Prostate gland (tissue), 2 donors: ENCODE measurements around the gene RANBP9. TPM values are rescaled to one million over a fixed set of nuclear protein-coding genes. Genes with fewer than 3 reads are reported as not detected.

Source experiments
- DNase-seq: peaks from one replicate; pipeline ENCODE4 v3.0.0-alpha.2; 2019; ENCODE audit warnings: low spot score
- H3K27ac ChIP-seq, 2 donors: fragments of 200-600 bp; sonication (generic); 2 replicates each; pipeline ENCODE4 v1.5.1; 2017 to 2019
- H3K27me3 ChIP-seq: fragments of 200-600 bp; sonication (generic); replicated peaks from 2 replicates; pipeline ENCODE4 v1.5.1; 2019; ENCODE audit not compliant: insufficient read depth
- H3K36me3 ChIP-seq, 2 donors: fragments of 200-600 bp; sonication (generic); 1 replicate in 1 of 2; 2 replicates in 1 of 2; pipeline versions ENCODE4 v1.5.1 to v1.8.1; 2017 to 2019
- H3K4me1 ChIP-seq: fragments of 200-600 bp; sonication (generic); replicated peaks from 2 replicates; pipeline ENCODE4 v1.5.1; 2019
- H3K4me3 ChIP-seq, 2 donors: fragments of 200-600 bp; sonication (generic); 2 replicates each; pipeline ENCODE4 v1.5.1; 2017 to 2019
- H3K9me3 ChIP-seq: fragments of 200-600 bp; sonication (generic); 2 replicates; pipeline ENCODE4 v1.5.1; 2017
- POLR2A ChIP-seq: fragments of 450-650 bp; IDR thresholded peaks from one replicate; pipeline ENCODE4 v1.6.1; 2016; ENCODE audit warnings: antibody characterized with exemption, mild to moderate bottlenecking
- POLR2AphosphoS5 ChIP-seq: sonication (generic); formaldehyde crosslinking; IDR thresholded peaks from one replicate; pipeline ENCODE4 v1.6.1; 2017; ENCODE audit warnings: antibody characterized with exemption
- WGBS: methylation state at CpG from one replicate; pipeline ENCODE4 v1.1.5; 2018; 5-methylcytosine and 5-hydroxymethylcytosine counted together
- intact Hi-C: fragments of 100-400 bp; cut with DNase I; formaldehyde crosslinking; loops from one replicate; pipeline ENCODE4 v1.14.2; 2022
- total RNA-seq, 2 donors: library from RNA; depleted of rRNA; stranded (reverse); fragments of >200 nt; gene quantifications; one replicate each; pipeline ENCODE4 v1.1.0, GENCODE V29; 2016
- TF ChIP-seq, protein P1 (sequence below), 4 experiments: fragments of 200-600 bp in 2 of 4; fragments of 450-650 bp in 2 of 4; sonication (generic) in 2 of 4; IDR thresholded peaks; 1 replicate in 3 of 4; 2 replicates in 1 of 4; pipeline ENCODE4 v1.5.1; 2016 to 2019; ENCODE audit warnings: antibody characterized with exemption in 4 of 4, mild to moderate bottlenecking in 2 of 4, moderate library complexity in 2 of 4

Gene RANBP9
- total RNA-seq, 2 donors from 2014 or later = 37.8 to 59.0 TPM

DNA sequence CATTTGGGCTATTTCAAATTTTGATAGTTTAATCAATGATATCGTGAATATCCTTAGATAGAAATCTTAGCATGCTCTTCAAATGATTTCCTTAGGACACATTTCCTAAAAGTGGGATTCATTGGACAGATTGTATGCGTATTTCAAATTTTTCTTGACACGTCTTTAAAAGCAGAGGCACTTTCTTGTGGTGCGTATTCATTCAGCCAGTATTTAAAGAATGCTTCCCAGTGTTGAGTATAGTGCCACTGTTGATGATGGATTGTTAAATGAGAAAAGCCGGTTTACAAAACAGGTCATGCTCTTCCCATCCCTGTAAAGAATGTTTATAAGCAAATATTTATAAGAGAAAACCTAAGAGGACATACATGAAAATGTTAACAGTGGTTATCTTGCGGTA, 111.6 kb downstream of the RANBP9 start:
- Histone ChIP-seq H3K4me3 (no peak overlapping the region), H3K9me3 (no peaks in the 10 kb centered on the region), H3K36me3 (peaks cover 0 to 3% of the 10 kb centered on the region in 2 donors), H3K27me3 (no peaks in the 10 kb centered on the region), H3K27ac (no peak overlapping the region), H3K4me1 (no peaks in the 10 kb centered on the region)
- TF ChIP-seq, protein P1, sequence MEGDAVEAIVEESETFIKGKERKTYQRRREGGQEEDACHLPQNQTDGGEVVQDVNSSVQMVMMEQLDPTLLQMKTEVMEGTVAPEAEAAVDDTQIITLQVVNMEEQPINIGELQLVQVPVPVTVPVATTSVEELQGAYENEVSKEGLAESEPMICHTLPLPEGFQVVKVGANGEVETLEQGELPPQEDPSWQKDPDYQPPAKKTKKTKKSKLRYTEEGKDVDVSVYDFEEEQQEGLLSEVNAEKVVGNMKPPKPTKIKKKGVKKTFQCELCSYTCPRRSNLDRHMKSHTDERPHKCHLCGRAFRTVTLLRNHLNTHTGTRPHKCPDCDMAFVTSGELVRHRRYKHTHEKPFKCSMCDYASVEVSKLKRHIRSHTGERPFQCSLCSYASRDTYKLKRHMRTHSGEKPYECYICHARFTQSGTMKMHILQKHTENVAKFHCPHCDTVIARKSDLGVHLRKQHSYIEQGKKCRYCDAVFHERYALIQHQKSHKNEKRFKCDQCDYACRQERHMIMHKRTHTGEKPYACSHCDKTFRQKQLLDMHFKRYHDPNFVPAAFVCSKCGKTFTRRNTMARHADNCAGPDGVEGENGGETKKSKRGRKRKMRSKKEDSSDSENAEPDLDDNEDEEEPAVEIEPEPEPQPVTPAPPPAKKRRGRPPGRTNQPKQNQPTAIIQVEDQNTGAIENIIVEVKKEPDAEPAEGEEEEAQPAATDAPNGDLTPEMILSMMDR (IDR thresholded peaks at IDR 0.05) = no peak
- no peak for TF ChIP-seq POLR2AphosphoS5
- TF ChIP-seq POLR2A = no peak
- no peak for DNase-seq
- 86% methylated on average over 6 of the region's 6 CpGs for WGBS
- intact Hi-C loops = no loop called here

DNA sequence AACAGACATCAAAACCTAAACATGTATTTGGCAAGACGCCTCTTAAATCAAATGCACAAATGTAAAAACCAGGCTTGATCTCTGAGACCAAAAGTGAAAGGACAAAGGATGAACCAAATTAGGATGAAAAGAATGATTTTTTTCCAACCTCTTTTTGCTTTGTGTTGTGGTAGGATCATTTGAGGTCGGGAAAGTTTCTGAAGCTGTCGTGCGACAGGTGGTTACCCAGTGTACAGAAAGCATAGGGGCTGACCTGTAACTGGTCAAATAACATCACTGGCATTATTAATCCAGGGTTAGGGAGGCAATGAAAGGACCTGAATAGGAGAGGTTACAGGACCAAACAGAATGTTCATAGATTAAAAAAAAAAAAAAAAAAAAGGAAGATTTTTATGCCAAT, 114.6 kb downstream of the RANBP9 start:
- Histone ChIP-seq H3K27me3 (no peaks in the 10 kb centered on the region), H3K4me1 (no peaks in the 10 kb centered on the region), H3K36me3 (peaks cover 0 to 3% of the 10 kb centered on the region in 2 donors), H3K27ac (no peak overlapping the region), H3K4me3 (no peak overlapping the region), H3K9me3 (no peaks in the 10 kb centered on the region)
- 93% methylated on average over 4 of the region's 4 CpGs for WGBS
- no peak for DNase-seq
- intact Hi-C loops = no loop called here
- TF ChIP-seq POLR2AphosphoS5 (no peak), POLR2A (no peak)
- TF ChIP-seq, protein P1 (IDR thresholded peaks at IDR 0.05) = no peak

DNA sequence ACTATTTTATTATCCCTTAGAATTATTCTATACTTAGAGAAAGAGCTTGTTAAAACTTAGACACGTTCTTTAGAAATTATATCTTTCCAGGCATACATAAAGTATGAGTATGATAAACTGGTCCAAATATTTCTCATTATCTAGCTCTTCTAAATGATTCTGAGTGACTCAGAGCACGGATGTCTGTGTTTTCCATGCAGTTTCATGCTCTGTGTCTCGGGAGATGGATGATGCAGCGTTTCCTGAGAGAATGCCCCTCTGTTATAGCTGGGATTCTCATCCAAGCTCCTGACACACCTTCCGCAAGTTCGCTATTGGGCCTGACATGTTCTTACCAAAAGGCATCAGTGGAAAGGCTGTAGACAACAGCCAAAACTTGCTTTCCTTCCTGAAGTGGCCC, 117.9 kb downstream of the RANBP9 start:
- H3K4me1 ChIP-seq = no peaks in the 10 kb centered on the region
- DNase-seq = no peak
- H3K36me3 ChIP-seq = peaks cover 0 to 3% of the 10 kb centered on the region in 2 donors
- WGBS = 86% methylated on average over 6 of the region's 6 CpGs
- H3K4me3 ChIP-seq = no peak overlapping the region
- H3K9me3 ChIP-seq = no peaks in the 10 kb centered on the region
- intact Hi-C loops = no loop called here
- no peak overlapping the region for H3K27ac ChIP-seq
- H3K27me3 ChIP-seq = no peaks in the 10 kb centered on the region
- TF ChIP-seq POLR2A (no peak), POLR2AphosphoS5 (no peak)
- TF ChIP-seq, protein P1 (IDR thresholded peaks at IDR 0.05) = no peak

DNA sequence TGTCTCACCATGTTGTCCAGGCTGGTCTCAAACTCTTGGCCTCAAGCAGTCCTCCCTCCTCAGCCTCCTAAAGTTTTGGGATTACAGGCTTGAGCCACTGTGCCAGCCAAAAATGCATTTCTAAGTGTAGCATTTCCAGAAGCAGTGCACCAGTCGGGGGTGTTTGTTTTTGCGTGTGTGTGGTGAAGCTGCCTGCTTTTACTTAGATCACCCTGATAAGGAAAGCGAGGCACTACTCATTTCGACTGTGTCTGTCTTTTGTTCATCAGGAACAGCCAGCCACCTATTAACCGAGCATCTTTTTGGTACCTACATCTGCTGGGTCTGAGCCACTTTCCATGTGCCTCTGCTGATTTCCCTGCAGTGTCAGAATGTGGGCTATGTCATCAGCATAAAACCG, 118.5 kb downstream of the RANBP9 start:
- Histone ChIP-seq H3K9me3 (no peaks in the 10 kb centered on the region), H3K27me3 (no peaks in the 10 kb centered on the region), H3K36me3 (peaks cover 0 to 3% of the 10 kb centered on the region in 2 donors), H3K4me1 (no peaks in the 10 kb centered on the region), H3K27ac (no peak overlapping the region), H3K4me3 (no peak overlapping the region)
- WGBS = 70% methylated on average over 6 of the region's 6 CpGs
- DNase-seq = no peak
- intact Hi-C loops = no loop called here
- TF ChIP-seq POLR2A (no peak), POLR2AphosphoS5 (no peak)

DNA sequence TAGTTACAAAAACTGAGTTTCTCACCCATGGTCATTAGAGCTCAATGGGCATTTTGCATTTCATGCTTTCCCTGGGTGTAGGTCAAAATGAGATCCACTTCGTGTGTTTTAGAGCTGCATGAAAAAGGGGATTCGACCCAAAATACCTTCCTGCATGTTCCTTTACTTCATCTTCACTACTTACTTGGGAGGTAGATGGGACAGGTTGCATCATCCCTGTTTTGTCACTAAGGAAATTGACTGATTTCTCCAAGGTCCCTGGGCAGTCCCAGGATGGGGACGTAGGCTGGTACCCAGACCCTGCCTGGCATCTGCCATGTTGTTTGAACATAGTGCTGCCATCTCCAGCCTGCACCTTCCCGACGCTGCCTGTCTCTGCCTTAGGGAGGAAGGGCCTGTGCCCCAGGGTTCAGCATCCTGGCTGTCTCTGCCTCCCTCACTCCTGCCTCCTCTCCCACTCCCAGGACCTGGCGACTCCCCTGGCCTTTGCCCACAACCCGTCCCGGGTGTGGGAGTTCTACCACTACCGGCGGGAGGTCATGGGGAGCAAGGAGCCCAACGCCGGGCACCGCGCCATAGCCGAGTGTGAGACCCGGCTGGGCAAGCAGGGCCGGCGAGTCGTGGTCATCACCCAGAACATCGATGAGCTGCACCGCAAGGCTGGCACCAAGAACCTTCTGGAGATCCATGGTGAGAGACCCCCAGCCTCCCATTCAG, 120.3 kb downstream of the RANBP9 start:
- Histone ChIP-seq H3K4me3 (no peak overlapping the region), H3K36me3 (peaks cover 0 to 3% of the 10 kb centered on the region in 2 donors), H3K9me3 (no peaks in the 10 kb centered on the region), H3K4me1 (no peaks in the 10 kb centered on the region), H3K27me3 (no peaks in the 10 kb centered on the region), H3K27ac (no peak overlapping the region)
- WGBS = 95% methylated on average over 21 of the region's 21 CpGs
- DNase-seq = no peak
- intact Hi-C loops = no loop called here
- TF ChIP-seq, protein P1 (IDR thresholded peaks at IDR 0.05) = no peak
- TF ChIP-seq POLR2AphosphoS5 = no peak
- no peak for TF ChIP-seq POLR2A
